Activated naive CD4-positive, alpha-beta T cell treated with anti-CD3 and anti-CD28 coated beads, Interleukin-2, amount 10 ng/mL, durations not matched to agents 7 days and 5 days (primary cell): ENCODE results near the gene DAPL1.
"Not testable (repeated sequence)": the region's sequence is repeated elsewhere in the genome, so short reads cannot be mapped to it uniquely, and the experiment has no call there.

Experiments used
- CTCF ChIA-PET: fragments of 350-600 bp; sonication (Branson Sonifier 250); formaldehyde crosslinking; loops from one replicate; lab custom pipeline; 2021; ENCODE audit warnings: antibody characterized with exemption; lab: Charles Lee
- DNase-seq: peaks from one replicate; pipeline ENCODE4 v3.0.0-alpha.2; 2020
- H3K27ac Mint-ChIP-seq: one replicate; pipeline ENCODE4 v1.8.0; 2021; ENCODE audit warnings: mild to moderate bottlenecking, moderate library complexity, mixed read lengths
- H3K27me3 Mint-ChIP-seq: one replicate; pipeline ENCODE4 v1.8.0; 2021; ENCODE audit warnings: mild to moderate bottlenecking, mixed read lengths
- H3K36me3 Mint-ChIP-seq: one replicate; pipeline ENCODE4 v1.8.0; 2021; ENCODE audit warnings: mixed read lengths
- H3K4me1 Mint-ChIP-seq: one replicate; pipeline ENCODE4 v1.8.0; 2021; ENCODE audit warnings: mixed read lengths
- H3K4me3 Mint-ChIP-seq: one replicate; pipeline ENCODE4 v1.8.0; 2021; ENCODE audit warnings: mild to moderate bottlenecking, moderate library complexity, mixed read lengths
- H3K9me3 Mint-ChIP-seq: one replicate; pipeline ENCODE4 v1.8.0; 2021; ENCODE audit warnings: mixed read lengths

The DAPL1 gene

DNA sequence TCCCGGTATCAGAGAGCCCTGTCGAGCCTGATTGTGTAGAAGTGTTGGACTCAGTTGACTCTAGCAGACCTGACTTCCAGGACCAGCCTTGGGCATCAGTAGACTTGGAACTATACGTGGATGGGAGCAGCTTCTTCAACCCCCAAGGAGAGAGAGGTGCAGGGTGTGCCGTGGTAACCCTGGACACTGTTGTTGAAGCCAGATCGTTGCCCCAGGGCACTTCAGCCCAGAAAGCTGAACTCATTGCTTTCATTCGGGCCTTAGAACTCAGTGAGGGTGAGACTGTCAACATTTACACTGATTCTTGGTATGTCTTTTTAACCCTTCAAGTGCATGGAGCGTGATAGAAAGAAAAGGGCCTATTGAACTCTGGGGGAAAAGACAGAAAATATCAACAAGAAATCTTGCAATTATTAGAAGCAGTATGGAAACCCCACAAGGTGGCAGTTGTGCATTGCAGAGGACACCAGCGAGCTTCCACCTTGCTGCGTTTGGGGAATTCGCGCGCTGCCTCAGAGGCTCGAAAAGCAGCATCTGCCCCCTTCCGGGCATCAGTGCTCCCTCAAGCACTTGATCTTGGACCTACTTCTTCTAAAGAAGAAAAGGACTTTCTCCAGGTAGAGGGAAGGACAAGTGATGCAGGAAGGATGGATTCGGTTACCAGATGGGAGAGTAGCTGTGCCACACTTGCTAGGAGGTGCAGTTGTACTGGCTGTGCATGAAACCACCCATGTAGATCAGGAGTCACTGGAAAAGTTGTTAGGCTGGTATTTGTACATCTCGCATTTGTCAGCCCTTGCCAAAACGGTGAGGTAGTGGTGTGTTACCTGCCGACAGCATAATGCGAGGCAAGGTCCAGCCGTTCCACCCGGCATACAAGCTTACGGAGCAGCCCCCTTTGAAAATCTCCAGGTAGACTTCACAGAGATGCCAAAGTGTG lies 53.2 kb downstream of the DAPL1 start:
- H3K4me3 Mint-ChIP-seq, H3K27ac Mint-ChIP-seq, H3K36me3 Mint-ChIP-seq, CTCF ChIA-PET, DNase-seq, H3K9me3 Mint-ChIP-seq, H3K27me3 Mint-ChIP-seq, H3K4me1 Mint-ChIP-seq: not testable (repeated sequence)

GRCh38 chr2:158860179-158860578 lies 65.1 kb downstream of the DAPL1 start:
- H3K9me3 Mint-ChIP-seq, H3K4me1 Mint-ChIP-seq, H3K27ac Mint-ChIP-seq, H3K4me3 Mint-ChIP-seq, H3K36me3 Mint-ChIP-seq, CTCF ChIA-PET, H3K27me3 Mint-ChIP-seq, DNase-seq: not testable (repeated sequence)

GRCh38 chr2:158861626-158862025 lies 66.5 kb downstream of the DAPL1 start:
- H3K27me3 Mint-ChIP-seq, H3K4me1 Mint-ChIP-seq, H3K36me3 Mint-ChIP-seq, H3K27ac Mint-ChIP-seq, DNase-seq, H3K9me3 Mint-ChIP-seq, H3K4me3 Mint-ChIP-seq, CTCF ChIA-PET: not testable (repeated sequence)

GRCh38 chr2:158865469-158865868 lies 70.4 kb downstream of the DAPL1 start:
- CTCF ChIA-PET, H3K4me3 Mint-ChIP-seq: not testable (repeated sequence)

More at GRCh38 chr2:158865469-158865868, 70.4 kb downstream of the DAPL1 start:
- not testable (repeated sequence) for H3K36me3 Mint-ChIP-seq, H3K27me3 Mint-ChIP-seq, H3K9me3 Mint-ChIP-seq, DNase-seq, H3K4me1 Mint-ChIP-seq, H3K27ac Mint-ChIP-seq
